Large intestine (tissue), 3 donors: ENCODE results near the gene TMX4. TPM values are rescaled to one million over a fixed set of nuclear protein-coding genes. Genes with fewer than 3 reads are reported as not detected.

Experiments
- DNase-seq, 2 donors: peaks; one replicate each; pipeline versions ENCODE4 v3.0.0 to v3.0.0-alpha.2; 2013
- H3K27ac ChIP-seq: one replicate; pipeline ENCODE4 v1.5.1; 2013; ENCODE audit warnings: low read length
- H3K27me3 ChIP-seq: 2 replicates; pipeline ENCODE4 v1.6.1; 2013; ENCODE audit warnings: low read length; ENCODE audit not compliant: control insufficient read depth, insufficient read depth
- H3K36me3 ChIP-seq: 2 replicates; pipeline ENCODE4 v1.6.1; 2013; ENCODE audit warnings: low read length; ENCODE audit not compliant: control insufficient read depth, insufficient read depth
- H3K4me1 ChIP-seq: one replicate; pipeline ENCODE4 v1.6.1; 2013; ENCODE audit warnings: low read length; ENCODE audit not compliant: control insufficient read depth, insufficient read depth
- H3K4me3 ChIP-seq: one replicate; pipeline ENCODE4 v1.5.1; 2013; ENCODE audit warnings: low read length
- H3K9me3 ChIP-seq: one replicate; pipeline ENCODE4 v1.6.1; 2013; ENCODE audit warnings: mild to moderate bottlenecking, low read depth, low read length, moderate library complexity; ENCODE audit not compliant: control insufficient read depth
- WGBS: methylation state at CpG from one replicate; pipeline ENCODE4 v1.1.5; 2013; ENCODE audit warnings: low lambda C conversion rate; ENCODE audit not compliant: insufficient coverage; 5-methylcytosine and 5-hydroxymethylcytosine counted together
- polyA plus RNA-seq: library from polyadenylated mRNA; unstranded; fragments of 120-200 nt; gene quantifications from one replicate; pipeline ENCODE4 v1.2.1, GENCODE V29; 2013

The TMX4 gene
- polyA plus RNA-seq, 1 donor: 22.9 TPM

- no peaks in the 10 kb centered on the region for H3K9me3 ChIP-seq
- DNase-seq: no peak
- peaks cover 49% of the 10 kb centered on the region for H3K36me3 ChIP-seq
- 100% methylated on average over 1 of the region's 1 CpG for WGBS
- H3K4me1 ChIP-seq: no peaks in the 10 kb centered on the region
- H3K27me3 ChIP-seq: no peaks in the 10 kb centered on the region
- no peak overlapping the region for H3K27ac ChIP-seq
- H3K4me3 ChIP-seq: no peak overlapping the region
Observed at GRCh38 chr20:7994809-7995208, 24.8 kb downstream of the TMX4 start.

- peaks cover 43% of the 10 kb centered on the region for H3K36me3 ChIP-seq
- no peaks in the 10 kb centered on the region for H3K27me3 ChIP-seq
- WGBS: no CpG with 5 or more reads among the region's 2 CpGs
- no peak overlapping the region for H3K4me3 ChIP-seq
- no peak overlapping the region for H3K27ac ChIP-seq
- no peaks in the 10 kb centered on the region for H3K4me1 ChIP-seq
- no peak for DNase-seq
- H3K9me3 ChIP-seq: no peaks in the 10 kb centered on the region
Observed at GRCh38 chr20:7993703-7994102, 25.9 kb downstream of the TMX4 start.

- Histone ChIP-seq H3K36me3 (peaks cover 39% of the 10 kb centered on the region), H3K4me3 (no peak overlapping the region)
Observed at GRCh38 chr20:7993238-7993637, 26.3 kb downstream of the TMX4 start.

GRCh38 chr20:7990385-7990784 lies 29.2 kb downstream of the TMX4 start:
- Histone ChIP-seq H3K4me1 (no peaks in the 10 kb centered on the region), H3K36me3 (peaks cover 19% of the 10 kb centered on the region), H3K27me3 (no peaks in the 10 kb centered on the region), H3K27ac (no peak overlapping the region), H3K4me3 (no peak overlapping the region), H3K9me3 (no peaks in the 10 kb centered on the region)
- DNase-seq: no peak

More at GRCh38 chr20:7993238-7993637, 26.3 kb downstream of the TMX4 start:
- WGBS: 100% methylated on average over 1 of the region's 2 CpGs
- no peaks in the 10 kb centered on the region for H3K9me3 ChIP-seq
- H3K27me3 ChIP-seq: no peaks in the 10 kb centered on the region
- H3K4me1 ChIP-seq: no peaks in the 10 kb centered on the region
- DNase-seq: no peak
- H3K27ac ChIP-seq: no peak overlapping the region

GRCh38 chr20:7989379-7989778 lies 30.2 kb downstream of the TMX4 start:
- no peak for DNase-seq
- Histone ChIP-seq H3K27ac (no peak overlapping the region), H3K27me3 (no peaks in the 10 kb centered on the region), H3K36me3 (peaks cover 14% of the 10 kb centered on the region), H3K4me1 (no peaks in the 10 kb centered on the region), H3K4me3 (no peak overlapping the region), H3K9me3 (no peaks in the 10 kb centered on the region)
- WGBS: 63% methylated on average over 1 of the region's 1 CpG

- no peak overlapping the region for H3K27ac ChIP-seq
- H3K4me1 ChIP-seq: peaks cover 2% of the 10 kb centered on the region
- H3K36me3 ChIP-seq: peaks cover 19% of the 10 kb centered on the region
- H3K9me3 ChIP-seq: no peaks in the 10 kb centered on the region
- no peaks in the 10 kb centered on the region for H3K27me3 ChIP-seq
- H3K4me3 ChIP-seq: no peak overlapping the region
- DNase-seq: no peak
- 94% methylated on average over 3 of the region's 4 CpGs for WGBS
Observed at GRCh38 chr20:7985916-7986315, 33.6 kb downstream of the TMX4 start.

GRCh38 chr20:7984192-7984591 lies 35.4 kb downstream of the TMX4 start:
- Histone ChIP-seq H3K27me3 (no peaks in the 10 kb centered on the region), H3K27ac (no peak overlapping the region), H3K9me3 (no peaks in the 10 kb centered on the region), H3K4me1 (peaks cover 2% of the 10 kb centered on the region), H3K36me3 (peaks cover 24% of the 10 kb centered on the region), H3K4me3 (no peak overlapping the region)
- no CpG with 5 or more reads among the region's 2 CpGs for WGBS
- DNase-seq: no peak

GRCh38 chr20:7981374-7981773 lies 38.2 kb downstream of the TMX4 start:
- no peak for DNase-seq
- Histone ChIP-seq H3K27ac (no peak overlapping the region), H3K4me1 (peaks cover 2% of the 10 kb centered on the region), H3K9me3 (no peaks in the 10 kb centered on the region), H3K36me3 (peaks cover 21% of the 10 kb centered on the region), H3K4me3 (no peak overlapping the region), H3K27me3 (no peaks in the 10 kb centered on the region)

GRCh38 chr20:7980332-7981046 lies 39.1 kb downstream of the TMX4 start:
- Histone ChIP-seq H3K9me3 (no peaks in the 10 kb centered on the region), H3K36me3 (peaks cover 18% of the 10 kb centered on the region), H3K27ac (no peak overlapping the region), H3K27me3 (no peaks in the 10 kb centered on the region), H3K4me3 (no peak overlapping the region), H3K4me1 (peaks cover 2% of the 10 kb centered on the region)
- WGBS: 0% methylated on average over 2 of the region's 10 CpGs
- DNase-seq: peak; percentile 6 to 11

GRCh38 chr20:7977709-7978108 lies 41.9 kb downstream of the TMX4 start:
- no peaks in the 10 kb centered on the region for H3K9me3 ChIP-seq
- DNase-seq: no peak
- peaks cover 2% of the 10 kb centered on the region for H3K4me1 ChIP-seq
- H3K4me3 ChIP-seq: no peak overlapping the region
- H3K27ac ChIP-seq: no peak overlapping the region
- no CpG with 5 or more reads among the region's 5 CpGs for WGBS
- H3K36me3 ChIP-seq: peaks cover 14% of the 10 kb centered on the region
- no peaks in the 10 kb centered on the region for H3K27me3 ChIP-seq

- no peaks in the 10 kb centered on the region for H3K4me1 ChIP-seq
- peaks cover 4% of the 10 kb centered on the region for H3K36me3 ChIP-seq
- H3K27me3 ChIP-seq: peaks cover 2% of the 10 kb centered on the region
- no peak for DNase-seq
- H3K27ac ChIP-seq: no peak overlapping the region
- H3K9me3 ChIP-seq: no peaks in the 10 kb centered on the region
- no peak overlapping the region for H3K4me3 ChIP-seq
- 68% methylated on average over 2 of the region's 9 CpGs for WGBS
Observed at GRCh38 chr20:7975851-7976414, 43.6 kb downstream of the TMX4 start.
